ENCODE results near the gene HNRNPA3. TPM values are rescaled to one million over a fixed set of nuclear protein-coding genes. Genes with fewer than 3 reads are reported as not detected.

Gene HNRNPA3
- total RNA-seq, 1 donor from 2014 or later = 184 TPM

DNA sequence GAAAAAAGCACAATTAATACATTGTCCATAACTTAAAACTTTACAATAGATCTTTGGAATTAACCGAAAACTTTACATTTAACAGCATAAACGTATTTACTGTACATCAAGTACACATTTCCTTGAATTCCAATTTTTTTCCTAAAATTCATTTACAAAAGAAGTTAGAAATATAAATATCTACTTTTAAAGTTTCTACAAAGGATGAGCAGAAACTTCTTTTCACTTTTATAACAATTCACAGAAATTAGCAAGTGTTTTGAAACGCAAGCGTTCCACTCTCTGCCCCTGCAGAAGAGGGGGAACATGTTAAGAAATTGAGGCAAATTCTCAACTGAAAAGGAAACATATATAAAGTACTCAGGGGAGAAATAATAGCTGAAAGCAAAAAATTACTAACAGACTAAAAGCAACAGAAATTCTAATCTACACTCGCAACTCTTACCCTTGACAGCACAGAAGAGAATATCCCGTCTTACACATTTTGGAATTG lies 50.4 kb downstream of the HNRNPA3 start:
- Histone ChIP-seq H4K20me1 (ENCODE audit: insufficient read depth, low read length) (peaks cover 41% of the 10 kb centered on the region), H3K9me3 (ENCODE audit: insufficient read depth, low read depth, low read length) (no peaks in the 10 kb centered on the region), H2AFZ (ENCODE audit: low read depth, low read length) (no peak overlapping the region), H3K4me2 (ENCODE audit: low read length) (peak overlapping the region; percentile 85), H3K9ac (ENCODE audit: low read length) (peak overlapping the region; percentile 92), H3K27ac (ENCODE audit: low read depth, low read length) (peak overlapping the region; percentile 97), H3K27me3 (ENCODE audit: insufficient read depth, low read length) (no peaks in the 10 kb centered on the region), H3K79me2 (ENCODE audit: insufficient read depth, low read length) (peaks cover 63% of the 10 kb centered on the region), H3K4me3 (ENCODE audit: insufficient read depth, low read depth, low read length) (peak overlapping the region; percentile 83), H3K36me3 (ENCODE audit: insufficient read depth, low read length) (peaks cover 3% of the 10 kb centered on the region), H3K4me1 (ENCODE audit: insufficient read depth, low read length) (peaks cover 22% of the 10 kb centered on the region)
- peaks cover 3% of the 10 kb centered on the region for H3K36me3 Mint-ChIP-seq (ENCODE audit: low read depth, unreplicated experiment)
- DNase-seq (ENCODE audit: low read depth) = no peak
- peak overlapping the region; percentile 99 for H3K27ac Mint-ChIP-seq (ENCODE audit: unreplicated experiment)
- no peaks in the 10 kb centered on the region for H3K27me3 Mint-ChIP-seq (ENCODE audit: low read depth, unreplicated experiment)
- TF ChIP-seq, protein P1, sequence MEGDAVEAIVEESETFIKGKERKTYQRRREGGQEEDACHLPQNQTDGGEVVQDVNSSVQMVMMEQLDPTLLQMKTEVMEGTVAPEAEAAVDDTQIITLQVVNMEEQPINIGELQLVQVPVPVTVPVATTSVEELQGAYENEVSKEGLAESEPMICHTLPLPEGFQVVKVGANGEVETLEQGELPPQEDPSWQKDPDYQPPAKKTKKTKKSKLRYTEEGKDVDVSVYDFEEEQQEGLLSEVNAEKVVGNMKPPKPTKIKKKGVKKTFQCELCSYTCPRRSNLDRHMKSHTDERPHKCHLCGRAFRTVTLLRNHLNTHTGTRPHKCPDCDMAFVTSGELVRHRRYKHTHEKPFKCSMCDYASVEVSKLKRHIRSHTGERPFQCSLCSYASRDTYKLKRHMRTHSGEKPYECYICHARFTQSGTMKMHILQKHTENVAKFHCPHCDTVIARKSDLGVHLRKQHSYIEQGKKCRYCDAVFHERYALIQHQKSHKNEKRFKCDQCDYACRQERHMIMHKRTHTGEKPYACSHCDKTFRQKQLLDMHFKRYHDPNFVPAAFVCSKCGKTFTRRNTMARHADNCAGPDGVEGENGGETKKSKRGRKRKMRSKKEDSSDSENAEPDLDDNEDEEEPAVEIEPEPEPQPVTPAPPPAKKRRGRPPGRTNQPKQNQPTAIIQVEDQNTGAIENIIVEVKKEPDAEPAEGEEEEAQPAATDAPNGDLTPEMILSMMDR (IDR thresholded peaks at IDR 0.05; ENCODE audit: insufficient read depth, low read depth, low read length) = no peak
- no peak for TF ChIP-seq EZH2 (IDR thresholded peaks at IDR 0.05; ENCODE audit: insufficient read depth, low read length)
- peaks cover 30% of the 10 kb centered on the region for H3K4me1 Mint-ChIP-seq (ENCODE audit: low read depth, unreplicated experiment)
- no peak for FAIRE-seq
- no peaks in the 10 kb centered on the region for H3K9me3 Mint-ChIP-seq (ENCODE audit: unreplicated experiment)
- H3K4me3 Mint-ChIP-seq (ENCODE audit: unreplicated experiment) = peak overlapping the region; percentile 98

DNA sequence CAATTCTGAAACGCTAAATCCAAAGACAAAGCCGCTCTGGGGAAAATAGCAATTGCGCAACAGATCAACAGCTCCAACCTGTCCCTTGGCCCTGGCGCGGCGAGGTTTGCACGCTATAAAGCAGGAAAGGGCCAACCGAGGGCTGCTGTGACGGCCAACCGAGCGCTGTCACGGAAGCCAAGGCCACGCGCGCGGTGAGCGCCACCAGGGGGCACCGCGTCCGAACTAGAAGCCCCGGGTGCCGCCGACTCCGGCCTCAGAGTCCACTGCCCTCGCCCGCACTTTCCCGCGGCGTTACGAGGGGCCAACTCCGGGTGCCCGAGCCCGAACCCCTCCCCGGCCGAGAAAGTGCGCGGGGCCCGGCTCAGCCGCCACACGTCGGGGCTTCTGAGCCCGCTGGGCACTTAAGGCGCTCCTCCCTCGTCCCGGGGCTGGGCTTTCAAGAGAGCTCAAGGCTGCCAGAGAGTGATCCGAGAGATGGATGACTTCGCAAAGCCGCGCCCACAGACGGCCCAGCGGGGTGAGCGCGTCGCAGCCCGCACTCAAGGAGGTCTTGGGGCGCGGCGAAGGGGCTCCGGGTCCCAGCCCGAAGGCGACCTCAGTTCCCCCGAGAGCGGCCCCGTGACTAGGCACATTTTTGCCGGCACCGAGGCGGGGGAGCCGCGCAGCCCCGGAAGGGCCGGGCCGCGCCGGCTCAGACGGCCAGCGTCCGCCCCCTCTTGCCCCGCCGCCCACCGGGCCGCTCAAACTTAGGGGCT lies 51.0 kb downstream of the HNRNPA3 start:
- Histone ChIP-seq H3K27me3 (ENCODE audit: insufficient read depth, low read length) (no peaks in the 10 kb centered on the region), H3K27ac (ENCODE audit: low read depth, low read length) (peak overlapping the region; percentile 97), H3K9ac (ENCODE audit: low read length) (peak overlapping the region; percentile 92), H3K9me3 (ENCODE audit: insufficient read depth, low read depth, low read length) (no peaks in the 10 kb centered on the region), H3K4me2 (ENCODE audit: low read length) (peak overlapping the region; percentile 85), H3K79me2 (ENCODE audit: insufficient read depth, low read length) (peaks cover 57% of the 10 kb centered on the region), H3K4me1 (ENCODE audit: insufficient read depth, low read length) (peaks cover 22% of the 10 kb centered on the region), H3K4me3 (ENCODE audit: insufficient read depth, low read depth, low read length) (peak overlapping the region; percentile 83), H4K20me1 (ENCODE audit: insufficient read depth, low read length) (peaks cover 37% of the 10 kb centered on the region), H2AFZ (ENCODE audit: low read depth, low read length) (peak overlapping the region; percentile 29), H3K36me3 (ENCODE audit: insufficient read depth, low read length) (peaks cover 3% of the 10 kb centered on the region)
- Mint-ChIP-seq H3K4me1 (ENCODE audit: low read depth, unreplicated experiment) (peaks cover 29% of the 10 kb centered on the region), H3K27ac (ENCODE audit: unreplicated experiment) (peak overlapping the region; percentile 99), H3K36me3 (ENCODE audit: low read depth, unreplicated experiment) (no peaks in the 10 kb centered on the region), H3K4me3 (ENCODE audit: unreplicated experiment) (peak overlapping the region; percentile 98), H3K27me3 (ENCODE audit: low read depth, unreplicated experiment) (no peaks in the 10 kb centered on the region), H3K9me3 (ENCODE audit: unreplicated experiment) (no peaks in the 10 kb centered on the region)
- DNase-seq (ENCODE audit: low read depth) = peak; percentile 96
- TF ChIP-seq, protein P1 (IDR thresholded peaks at IDR 0.05; ENCODE audit: insufficient read depth, low read depth, low read length) = peak; percentile 61
- no peak for TF ChIP-seq EZH2 (IDR thresholded peaks at IDR 0.05; ENCODE audit: insufficient read depth, low read length)
- no peak for FAIRE-seq
